ENCODE results near the gene TMEM108.

DNA sequence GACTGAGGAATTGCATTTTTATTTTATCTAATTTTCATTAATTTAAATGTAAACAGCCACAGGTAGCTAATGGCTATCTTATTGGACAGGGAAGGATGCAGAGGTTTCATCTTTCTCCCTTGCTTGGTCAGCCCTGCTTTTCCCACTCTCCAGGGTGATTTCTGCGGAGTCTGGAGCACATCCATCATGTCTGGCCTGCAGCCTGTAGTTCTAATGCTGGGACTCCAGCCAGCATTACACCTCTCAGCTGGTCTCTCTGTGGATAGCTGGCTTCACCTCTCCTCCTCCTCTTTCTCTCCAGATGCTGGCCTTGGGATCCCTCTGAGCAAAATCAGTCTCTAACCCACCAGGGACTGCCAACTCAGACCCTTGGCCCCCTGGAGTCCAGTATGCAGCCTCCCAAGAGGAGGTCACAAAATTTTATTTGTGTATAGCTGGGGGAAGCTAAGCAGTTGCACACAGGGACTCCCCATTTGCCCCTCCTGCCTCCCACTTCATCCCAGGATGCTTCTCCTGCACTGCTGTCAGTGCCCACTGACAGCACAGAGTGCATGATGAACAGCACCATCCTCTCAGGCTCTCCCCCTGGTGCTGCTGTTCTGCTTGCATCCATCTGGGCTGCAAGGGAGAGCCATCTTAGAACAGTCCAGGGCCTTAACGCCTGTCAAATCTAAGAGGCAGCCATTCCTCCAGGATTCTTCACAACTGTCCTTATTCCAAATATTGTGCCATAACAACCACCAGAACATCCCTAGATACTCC, 363.4 kb downstream of the TMEM108 start:
- TF ChIP-seq CTCF (IDR thresholded peaks at IDR 0.05; ENCODE audit: low read length), result no peak
- no peak for TF ChIP-seq EZH2 (IDR thresholded peaks at IDR 0.05; ENCODE audit: borderline replicate concordance, low read length)

Data from OCI-LY1 (cell line).